Activated T-cell treated with anti-CD3 and anti-CD28 coated beads, Interleukin-2, amount 50 U/mL, for 72 hours (primary cell): Measurements from ENCODE around the gene GNPAT. TPM values are rescaled to one million over a fixed set of nuclear protein-coding genes. Genes with fewer than 3 reads are reported as not detected.
"Not testable (repeated sequence)": the region's sequence is repeated elsewhere in the genome, so short reads cannot be mapped to it uniquely, and the experiment has no call there.

Source experiments
- ATAC-seq, 2 donors: fragments of 150-1000 bp; cut with Tn5 transposase; replicated peaks in 1 of 2; 2 replicates each; pipeline ENCODE4 v1.10.0; 2021; ENCODE audit warnings: moderate library complexity in 2 of 2, mild to moderate bottlenecking in 1 of 2
- DNase-seq, 2 donors: peaks; one replicate each; pipeline ENCODE4 v3.0.0; 2021 to 2022; ENCODE audit warnings: mixed read lengths in 1 of 2
- H3K27ac Mint-ChIP-seq: one replicate; pipeline ENCODE4 v1.8.0; 2022; ENCODE audit warnings: mild to moderate bottlenecking, moderate library complexity, mixed read lengths
- H3K27me3 Mint-ChIP-seq: one replicate; pipeline ENCODE4 v1.8.0; 2022; ENCODE audit warnings: low read depth, mixed read lengths
- H3K36me3 Mint-ChIP-seq, 2 donors: one replicate each; pipeline ENCODE4 v1.8.0; 2022; ENCODE audit warnings: mixed read lengths in 2 of 2, mild to moderate bottlenecking in 1 of 2; ENCODE audit not compliant: insufficient read depth in 2 of 2
- H3K4me1 Mint-ChIP-seq: one replicate; pipeline ENCODE4 v1.8.0; 2022; ENCODE audit warnings: low read depth, mixed read lengths
- H3K4me3 Mint-ChIP-seq, 2 donors: one replicate each; pipeline ENCODE4 v1.8.0; 2022; ENCODE audit warnings: mild to moderate bottlenecking in 2 of 2, mixed read lengths in 2 of 2, moderate library complexity in 2 of 2
- H3K9me3 Mint-ChIP-seq, 2 donors: one replicate each; pipeline ENCODE4 v1.8.0; 2022; ENCODE audit warnings: mixed read lengths in 2 of 2
- total RNA-seq, 2 donors: library from RNA; stranded (reverse); gene quantifications; one replicate each; pipeline ENCODE4 v1.2.3, GENCODE V29; 2022

GNPAT gene
- total RNA-seq, 2 donors from 2014 or later, result 55.0 to 60.1 TPM

DNA sequence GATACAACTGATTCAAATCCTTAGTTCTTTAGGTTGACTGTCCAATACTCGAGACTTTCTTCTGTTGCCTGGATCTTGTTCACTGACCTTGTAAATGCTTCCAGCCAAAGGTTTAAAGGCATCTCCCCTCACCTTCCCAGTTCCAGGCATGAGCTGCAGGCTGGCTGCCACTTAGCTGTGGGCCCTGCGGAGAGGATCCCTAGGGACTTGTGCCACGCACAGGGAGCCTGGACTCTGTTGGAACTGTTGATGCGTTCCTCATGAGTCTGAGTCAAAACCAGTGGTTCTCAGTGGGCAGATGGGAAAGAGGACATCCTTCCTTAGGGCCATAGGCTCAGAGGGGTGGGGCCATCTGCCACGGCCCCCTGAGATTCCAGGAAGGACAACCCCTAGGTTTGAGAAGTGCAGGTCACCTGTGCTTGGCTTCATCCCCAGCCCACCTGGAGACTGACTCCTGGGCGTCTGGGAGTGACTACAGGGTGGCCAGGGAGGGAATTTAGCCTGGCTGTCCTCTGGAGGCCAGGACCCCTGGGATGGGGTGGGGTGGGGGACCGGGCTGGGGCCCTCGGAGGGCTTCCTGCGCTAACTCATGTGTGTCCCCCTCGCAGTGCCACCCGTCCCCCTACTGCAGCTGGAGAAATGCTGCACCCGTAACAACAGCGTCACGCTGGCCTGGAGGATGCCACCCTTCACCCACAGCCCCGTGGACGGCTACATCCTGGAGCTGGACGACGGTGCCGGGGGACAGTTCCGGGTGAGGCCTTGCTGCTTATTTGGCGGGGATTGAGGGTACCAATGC lies 37.6 kb upstream of the GNPAT start:
- Mint-ChIP-seq H3K9me3 (peaks cover 0 to 2% of the 10 kb centered on the region in 2 donors), H3K4me1 (peaks cover 8% of the 10 kb centered on the region), H3K27ac (no peak overlapping the region), H3K36me3 (no peaks in the 10 kb centered on the region), H3K4me3 (no peak overlapping the region), H3K27me3 (peaks cover 11% of the 10 kb centered on the region)
- ATAC-seq (no peak), DNase-seq (no peak)

DNA sequence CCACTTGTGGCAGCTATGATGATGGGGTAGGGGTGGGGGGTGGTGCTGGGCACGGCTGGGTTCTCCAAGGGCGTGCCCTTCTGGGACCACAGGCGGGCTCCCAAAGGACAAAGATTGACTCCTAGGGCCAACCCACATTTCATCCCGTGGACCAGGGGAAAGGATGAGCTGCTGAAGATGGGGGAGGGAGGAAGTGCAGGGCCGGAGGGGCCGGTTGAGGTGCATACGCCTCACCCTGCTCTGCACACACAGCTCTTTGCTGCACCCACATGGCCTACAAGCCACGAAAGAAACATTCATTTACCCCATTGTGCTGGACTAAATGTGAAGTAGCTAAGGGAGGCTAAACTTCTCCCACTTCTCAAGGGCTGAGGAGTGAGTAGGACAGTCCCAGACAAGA lies 34.2 kb upstream of the GNPAT start:
- Mint-ChIP-seq H3K4me3 (no peak overlapping the region), H3K27ac (no peak overlapping the region), H3K36me3 (no peaks in the 10 kb centered on the region), H3K9me3 (no peaks in the 10 kb centered on the region), H3K27me3 (peaks cover 7% of the 10 kb centered on the region), H3K4me1 (peaks cover 13% of the 10 kb centered on the region)
- no peak for DNase-seq
- ATAC-seq, result no peak

DNA sequence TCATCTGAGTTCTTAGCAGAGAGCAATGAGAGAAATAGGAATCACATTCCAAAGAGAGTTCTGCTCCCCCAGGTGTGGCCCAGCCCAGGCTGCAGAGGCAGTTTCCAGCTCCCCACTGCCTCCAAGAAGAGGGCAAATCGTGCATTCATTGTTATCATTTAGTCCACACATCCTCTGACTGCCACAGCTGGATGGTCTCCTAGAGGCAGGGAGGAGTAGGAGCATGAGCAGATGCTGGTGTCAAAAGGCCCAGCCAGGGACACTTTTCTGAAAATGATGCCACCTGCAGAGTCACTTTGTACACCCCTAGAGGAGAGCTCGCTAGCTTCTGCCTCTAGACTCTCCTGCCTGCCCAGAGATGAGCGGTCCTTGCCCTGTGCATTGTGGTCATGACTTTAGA lies 33.6 kb upstream of the GNPAT start:
- no peak overlapping the region for H3K4me3 Mint-ChIP-seq
- H3K27me3 Mint-ChIP-seq, result peaks cover 4% of the 10 kb centered on the region
- H3K4me1 Mint-ChIP-seq, result peaks cover 12% of the 10 kb centered on the region
- ATAC-seq (no peak), DNase-seq (no peak)
- no peaks in the 10 kb centered on the region for H3K9me3 Mint-ChIP-seq
- H3K36me3 Mint-ChIP-seq, result no peaks in the 10 kb centered on the region
- H3K27ac Mint-ChIP-seq, result no peak overlapping the region

DNA sequence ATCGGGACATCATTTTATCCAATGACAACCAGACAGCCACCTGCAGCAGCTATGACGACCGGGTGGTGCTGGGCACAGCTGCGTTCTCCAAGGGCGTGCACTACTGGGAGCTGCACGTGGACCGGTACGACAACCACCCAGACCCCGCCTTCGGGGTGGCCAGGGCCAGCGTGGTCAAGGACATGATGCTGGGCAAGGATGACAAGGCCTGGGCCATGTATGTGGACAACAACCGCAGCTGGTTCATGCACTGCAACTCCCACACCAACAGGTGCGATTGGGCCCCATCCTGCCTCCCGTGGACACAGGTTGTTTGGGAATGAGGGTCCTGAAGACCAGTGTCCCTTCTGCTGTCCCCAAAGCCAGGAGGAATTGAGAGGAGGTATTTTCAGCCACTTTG lies 32.0 kb upstream of the GNPAT start:
- DNase-seq, result no peak
- peaks cover 4% of the 10 kb centered on the region for H3K27me3 Mint-ChIP-seq
- no peak for ATAC-seq
- no peaks in the 10 kb centered on the region for H3K9me3 Mint-ChIP-seq
- no peak overlapping the region for H3K4me3 Mint-ChIP-seq
- H3K27ac Mint-ChIP-seq, result no peak overlapping the region
- H3K4me1 Mint-ChIP-seq, result peaks cover 12% of the 10 kb centered on the region
- no peaks in the 10 kb centered on the region for H3K36me3 Mint-ChIP-seq

DNA sequence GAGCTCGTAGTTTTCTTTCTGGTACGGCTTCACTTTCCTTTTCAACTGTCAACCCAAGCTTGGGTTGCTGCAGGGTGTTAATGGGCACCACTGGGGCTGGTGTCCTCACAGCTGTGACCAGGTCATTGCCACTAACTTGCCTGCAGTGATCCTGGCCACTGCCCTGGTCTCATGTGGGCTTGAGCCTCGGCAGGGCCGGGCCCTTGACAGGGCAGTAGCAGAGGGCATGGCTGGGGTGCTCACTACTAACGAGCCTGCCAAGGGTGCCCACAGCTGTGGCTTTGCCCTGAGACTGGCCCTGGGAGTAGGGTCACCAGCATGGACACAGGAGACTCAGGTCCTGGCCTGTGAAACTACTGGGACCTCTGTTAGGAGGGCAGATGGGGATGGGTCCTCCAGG lies 31.5 kb upstream of the GNPAT start:
- H3K4me1 Mint-ChIP-seq, result peaks cover 12% of the 10 kb centered on the region
- no peaks in the 10 kb centered on the region for H3K36me3 Mint-ChIP-seq
- no peak overlapping the region for H3K27ac Mint-ChIP-seq
- ATAC-seq (no peak), DNase-seq (no peak)
- H3K27me3 Mint-ChIP-seq, result peaks cover 4% of the 10 kb centered on the region
- H3K9me3 Mint-ChIP-seq, result no peaks in the 10 kb centered on the region
- H3K4me3 Mint-ChIP-seq, result no peak overlapping the region

DNA sequence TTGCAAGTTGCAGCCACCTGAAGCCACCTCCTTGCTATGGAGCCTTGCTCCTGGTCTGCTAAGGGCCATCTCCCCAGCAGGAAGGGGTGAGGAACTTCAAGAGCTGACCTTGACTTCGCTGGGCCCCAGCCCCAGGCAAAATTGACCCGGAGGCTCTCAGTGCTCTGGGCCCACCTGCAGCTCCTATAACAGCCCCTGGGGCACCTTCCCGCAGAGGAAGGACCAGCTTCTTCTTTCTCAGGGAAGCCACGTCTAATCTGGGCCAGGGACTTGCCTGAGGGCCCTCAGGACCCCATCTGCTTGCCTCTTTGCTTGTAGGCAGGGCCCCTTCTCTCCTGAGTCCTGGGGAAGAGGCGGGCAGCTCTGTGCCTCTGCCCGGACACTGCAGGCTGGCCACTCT lies 30.9 kb upstream of the GNPAT start:
- peaks cover 18% of the 10 kb centered on the region for H3K4me1 Mint-ChIP-seq
- H3K4me3 Mint-ChIP-seq, result no peak overlapping the region

DNA sequence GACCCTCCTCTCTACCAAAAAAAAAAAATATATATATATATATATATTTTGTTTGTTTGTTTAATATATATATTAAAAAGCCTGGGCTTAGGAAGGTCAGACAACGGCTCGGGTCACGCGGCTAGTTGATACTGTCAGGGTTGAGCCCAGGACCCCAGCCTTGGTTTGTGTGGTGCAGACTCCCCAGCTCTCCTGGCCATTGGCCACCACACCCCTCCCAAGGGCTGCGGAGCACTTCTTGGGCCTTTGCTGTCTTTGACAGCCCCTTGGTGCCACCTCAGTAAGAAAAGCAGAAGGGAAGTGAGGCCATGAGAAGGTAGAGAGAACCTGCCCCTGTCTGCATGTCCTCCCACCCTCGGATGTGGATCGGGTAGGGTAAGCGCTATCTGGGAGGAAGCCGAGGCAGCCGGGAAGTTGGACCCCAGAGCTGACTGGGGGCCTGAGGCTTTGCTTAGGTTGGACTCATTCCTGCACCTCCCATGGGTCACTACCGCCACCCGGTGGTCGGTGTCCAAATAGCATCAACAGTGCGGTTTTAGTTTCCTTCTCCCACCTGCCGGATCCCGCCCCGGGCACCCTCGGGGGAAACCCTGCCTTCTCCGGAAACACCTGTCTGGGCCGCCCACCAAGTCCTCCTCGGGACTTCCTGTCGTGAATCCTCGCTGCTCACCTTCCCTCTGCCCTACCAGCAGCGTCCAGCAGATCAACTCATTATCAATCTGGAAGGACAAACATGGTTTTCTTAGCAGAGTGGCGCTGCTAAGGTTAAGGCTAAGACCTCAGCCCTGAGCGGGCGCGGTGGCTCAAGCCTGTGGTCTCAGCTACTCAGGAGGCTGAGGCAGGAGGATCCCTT lies 29.8 kb upstream of the GNPAT start:
- H3K4me1 Mint-ChIP-seq, result peaks cover 22% of the 10 kb centered on the region
- peak overlapping the region; percentile 85 to 86 for H3K4me3 Mint-ChIP-seq
- H3K9me3 Mint-ChIP-seq, result no peaks in the 10 kb centered on the region
- ATAC-seq (peak; percentile 89 to 91), DNase-seq (peak; percentile 90 to 94)
- H3K36me3 Mint-ChIP-seq, result no peaks in the 10 kb centered on the region
- peak overlapping the region; percentile 85 for H3K27ac Mint-ChIP-seq
- no peaks in the 10 kb centered on the region for H3K27me3 Mint-ChIP-seq

More for the DNA sequence above, 30.9 kb upstream of the GNPAT start:
- ATAC-seq (no peak), DNase-seq (no peak)
- no peak overlapping the region for H3K27ac Mint-ChIP-seq
- no peaks in the 10 kb centered on the region for H3K27me3 Mint-ChIP-seq
- no peaks in the 10 kb centered on the region for H3K36me3 Mint-ChIP-seq
- no peaks in the 10 kb centered on the region for H3K9me3 Mint-ChIP-seq

DNA sequence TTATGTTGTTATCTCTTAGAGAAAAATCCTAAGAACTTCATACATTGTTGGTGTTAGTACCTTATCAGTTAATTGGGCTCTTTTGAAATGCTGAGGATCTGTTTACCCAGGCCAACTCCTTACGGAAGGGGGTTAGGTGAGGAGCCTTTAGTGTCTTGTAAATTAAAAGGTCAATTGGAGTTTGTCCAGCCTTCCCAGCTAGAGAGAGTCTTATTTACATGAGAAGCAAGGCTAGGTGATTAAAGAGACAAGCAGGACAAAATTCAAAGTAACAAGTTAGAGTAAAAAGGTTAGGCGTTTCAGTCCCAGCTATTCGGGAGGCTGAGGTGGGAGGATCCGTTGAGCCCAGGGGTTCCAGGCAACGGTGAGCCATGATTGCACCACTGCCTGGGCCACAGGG lies 28.7 kb upstream of the GNPAT start:
- not testable (repeated sequence) for H3K27me3 Mint-ChIP-seq, H3K27ac Mint-ChIP-seq, ATAC-seq, H3K4me3 Mint-ChIP-seq, H3K36me3 Mint-ChIP-seq, H3K9me3 Mint-ChIP-seq, DNase-seq
- peaks cover 22% of the 10 kb centered on the region for H3K4me1 Mint-ChIP-seq

DNA sequence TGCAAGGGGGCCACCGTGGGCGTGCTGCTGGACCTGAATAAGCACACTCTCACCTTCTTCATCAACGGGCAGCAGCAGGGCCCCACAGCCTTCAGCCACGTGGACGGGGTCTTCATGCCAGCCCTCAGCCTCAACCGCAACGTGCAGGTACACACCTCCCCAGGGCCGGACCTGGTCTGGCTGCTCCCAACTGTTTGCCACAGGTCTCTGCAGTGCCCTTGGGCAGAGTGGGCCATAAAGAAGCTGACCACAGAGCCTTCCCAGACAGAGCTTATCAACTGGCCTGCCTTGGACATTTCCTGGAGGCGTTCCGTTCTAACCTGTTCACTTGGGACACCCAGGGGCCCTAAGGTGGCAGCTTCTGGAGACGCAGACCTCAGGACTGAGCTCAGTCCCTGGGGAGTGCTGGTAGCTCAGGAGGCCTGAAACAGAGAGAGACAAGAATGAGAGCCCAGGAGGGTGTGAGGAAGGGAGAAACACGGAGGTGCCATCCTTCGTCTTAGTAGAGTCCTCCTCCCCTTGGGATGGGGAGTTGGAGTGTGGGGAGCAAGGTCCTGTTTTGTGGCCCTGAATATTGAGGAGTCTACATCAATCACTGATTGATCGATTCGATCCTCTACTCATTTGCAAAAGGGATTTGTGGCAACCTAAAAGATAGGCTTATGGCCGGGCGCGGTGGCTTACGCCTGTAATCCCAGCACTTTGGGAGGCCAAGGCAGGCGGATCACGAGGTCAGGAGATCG lies 27.0 kb upstream of the GNPAT start:
- ATAC-seq, result no peak

DNA sequence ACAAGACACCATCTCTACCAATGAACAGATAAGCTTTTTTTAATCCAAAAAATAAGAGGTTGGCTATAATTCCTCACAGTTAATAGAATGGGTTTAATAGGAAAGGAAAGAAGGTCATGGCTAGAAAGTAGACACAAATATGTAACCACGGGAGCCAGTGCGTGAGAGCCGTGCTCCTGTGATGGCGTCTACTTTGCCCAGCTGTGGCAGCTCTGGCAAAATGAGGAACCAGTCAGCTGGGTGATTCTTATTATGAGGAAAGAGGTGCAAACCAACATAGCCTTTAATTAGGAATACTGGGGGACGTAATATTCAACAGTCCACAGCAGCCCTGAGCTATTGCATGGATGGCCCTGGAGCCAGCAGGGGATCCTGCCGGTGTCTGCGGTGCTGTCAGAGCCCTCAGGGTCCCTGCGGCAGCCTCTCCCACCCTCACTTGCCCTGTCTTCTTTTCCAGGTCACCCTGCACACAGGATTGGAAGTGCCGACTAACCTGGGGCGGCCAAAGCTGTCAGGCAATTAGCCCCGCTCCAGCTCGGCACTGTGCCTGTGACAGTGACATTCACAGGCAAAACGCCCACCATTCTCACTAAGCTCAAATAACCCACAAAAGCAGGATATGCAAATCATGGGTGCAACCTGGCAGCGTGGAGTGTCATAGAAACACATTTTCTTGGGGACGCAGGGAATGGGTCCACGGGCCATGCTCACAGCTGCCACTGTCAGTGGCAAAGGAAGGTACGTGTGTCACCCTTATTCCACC lies 25.9 kb upstream of the GNPAT start:
- Mint-ChIP-seq H3K27ac (no peak overlapping the region), H3K4me1 (peaks cover 22% of the 10 kb centered on the region), H3K9me3 (no peaks in the 10 kb centered on the region), H3K27me3 (no peaks in the 10 kb centered on the region), H3K36me3 (no peaks in the 10 kb centered on the region), H3K4me3 (no peak overlapping the region)
- ATAC-seq (no peak), DNase-seq (no peak)

More for the DNA sequence above, 27.0 kb upstream of the GNPAT start:
- H3K27me3 Mint-ChIP-seq, result no peaks in the 10 kb centered on the region
- peaks cover 22% of the 10 kb centered on the region for H3K4me1 Mint-ChIP-seq
- no peak overlapping the region for H3K4me3 Mint-ChIP-seq
- H3K27ac Mint-ChIP-seq, result no peak overlapping the region
- DNase-seq, result no peak
- H3K9me3 Mint-ChIP-seq, result no peaks in the 10 kb centered on the region
- H3K36me3 Mint-ChIP-seq, result no peaks in the 10 kb centered on the region

DNA sequence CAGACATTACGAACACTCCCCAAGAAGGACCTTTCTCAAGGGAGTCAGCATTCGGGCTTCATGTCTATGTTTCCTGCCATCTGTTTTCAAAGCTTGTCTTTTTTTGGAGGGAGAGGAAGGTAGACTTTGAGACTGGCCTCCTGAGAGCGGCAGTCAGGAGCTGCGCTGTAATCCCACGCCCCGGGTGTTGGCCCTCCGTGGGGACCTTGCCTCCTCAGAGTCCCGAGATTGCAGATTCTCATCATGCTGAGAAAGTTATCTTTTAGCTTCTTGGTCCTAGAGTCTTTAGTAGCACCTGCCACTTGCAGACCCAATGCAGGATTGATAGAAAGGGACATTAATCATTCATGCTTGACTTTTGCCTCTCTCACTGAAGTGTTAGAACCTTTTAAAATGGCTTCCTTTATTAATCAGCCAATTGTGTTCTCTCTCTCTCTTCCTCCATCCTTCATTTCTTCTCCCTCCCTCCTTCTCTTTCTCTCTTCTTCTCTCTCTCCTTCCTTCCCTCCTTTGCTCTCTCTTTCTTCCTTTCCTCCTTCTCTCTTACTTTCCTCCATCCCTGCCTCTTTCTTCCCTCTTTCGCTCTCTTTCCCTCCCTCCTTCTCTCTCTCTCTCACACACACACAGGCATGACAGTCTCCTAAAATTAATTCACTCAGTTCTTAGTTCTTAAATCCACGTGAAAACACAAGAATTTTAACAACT lies 25.2 kb upstream of the GNPAT start:
- DNase-seq (no peak), ATAC-seq (no peak)
- Mint-ChIP-seq H3K27me3 (no peaks in the 10 kb centered on the region), H3K4me3 (no peak overlapping the region), H3K36me3 (no peaks in the 10 kb centered on the region), H3K27ac (peak overlapping the region; percentile 5), H3K4me1 (peaks cover 22% of the 10 kb centered on the region), H3K9me3 (no peaks in the 10 kb centered on the region)

DNA sequence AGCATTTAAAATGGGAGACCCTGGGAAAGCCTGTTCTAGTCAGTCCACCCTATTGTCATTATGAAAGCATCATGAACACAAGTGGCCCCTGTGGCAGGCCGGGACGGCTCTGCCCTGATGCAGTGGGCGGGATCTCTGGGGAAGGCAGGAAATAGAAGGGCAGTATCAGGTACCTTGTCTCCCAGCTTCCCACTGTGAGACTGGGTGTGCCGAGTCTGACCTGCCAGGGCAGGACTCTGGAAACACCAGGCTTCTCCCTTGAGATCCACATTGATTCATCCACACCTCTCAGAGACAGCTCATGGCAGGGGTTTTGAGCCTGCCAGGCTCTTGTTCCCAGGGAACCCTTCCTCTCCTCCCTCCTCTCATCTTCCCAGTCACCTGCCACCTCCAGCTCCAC lies 24.5 kb upstream of the GNPAT start:
- Mint-ChIP-seq H3K27me3 (no peaks in the 10 kb centered on the region), H3K27ac (peak overlapping the region; percentile 5), H3K4me1 (peaks cover 17% of the 10 kb centered on the region), H3K9me3 (no peaks in the 10 kb centered on the region), H3K4me3 (no peak overlapping the region), H3K36me3 (no peaks in the 10 kb centered on the region)
- DNase-seq, result no peak
- no peak for ATAC-seq
